K562 (cell line): Measurements from ENCODE around the gene LIFR.

Experiments used
- CTCF ChIP-seq, 3 experiments: IDR thresholded peaks in 2 of 3; conservative IDR thresholded peaks in 1 of 3; 2 replicates each; pipeline ENCODE4 v1.5.1; 2011 to 2012; ENCODE audit warnings: low read length in 3 of 3, mild to moderate bottlenecking in 3 of 3, control low read depth in 2 of 3, improper control_type of control experiment in 1 of 3, inconsistent platforms in 1 of 3, low read depth in 1 of 3, mixed read lengths in 1 of 3, moderate library complexity in 1 of 3; ENCODE audit not compliant: insufficient read depth in 2 of 3
- HDAC6 ChIP-seq: IDR thresholded peaks from 2 replicates; pipeline ENCODE4 v1.6.1; 2012; ENCODE audit warnings: low read depth, mild to moderate bottlenecking, control low read depth, inconsistent platforms, low read length, moderate library complexity
- MTA1 ChIP-seq: fragments of 450-650 bp; IDR thresholded peaks from 2 replicates; pipeline ENCODE4 v1.6.1; 2017; ENCODE audit warnings: borderline replicate concordance
- STAT5B ChIP-seq: fragments of 250-450 bp; sonication (Bioruptor Pico); IDR thresholded peaks from 2 replicates; pipeline ENCODE4 v1.8.0; 2021; ENCODE audit warnings: mild to moderate bottlenecking, inconsistent platforms
- U2AF1 ChIP-seq: fragments of 200-400 bp; formaldehyde crosslinking; optimal IDR thresholded peaks from 2 replicates; pipeline ENCODE3; 2017; ENCODE audit warnings: mild to moderate bottlenecking, low read depth, low read length, moderate library complexity
- ZNF398 ChIP-seq: fragments of 250-450 bp; sonication (Bioruptor Pico); IDR thresholded peaks from 2 replicates; pipeline ENCODE4 v1.8.0; 2021; ENCODE audit warnings: moderate library complexity, mild to moderate bottlenecking, inconsistent platforms

GRCh38 chr5:38598296-38598993, 42.0 kb upstream of the LIFR start:
- TF ChIP-seq U2AF1: no peak
- TF ChIP-seq STAT5B (CRISPR knock-in tag): no peak
- no peak for TF ChIP-seq HDAC6
- TF ChIP-seq CTCF (IDR thresholded peaks at IDR 0.05 in 2 of 3, conservative IDR thresholded peaks at IDR 0.05 in 1 of 3; ENCODE audit: insufficient read depth in 2 of 3, low read depth in 1 of 3, low read length in 3 of 3): no peak
- no peak for TF ChIP-seq MTA1
- no peak for TF ChIP-seq ZNF398 (CRISPR knock-in tag)
